Stimulated activated CD4-positive, alpha-beta T cell treated with anti-CD3 and anti-CD28 coated beads, Interleukin-2, amount 100 ng/mL, for 48 hours (primary cell): ENCODE data around the gene PRKAR2B.
A peak's percentile ranks its signal among the peaks of the same experiment; 100 is the strongest.
"Not testable (repeated sequence)": the region's sequence is repeated elsewhere in the genome, so short reads cannot be mapped to it uniquely, and the experiment has no call there.

Experiments
- DNase-seq, 2 donors: peaks; one replicate each; pipeline ENCODE4 v3.0.0-alpha.2; 2020

The PRKAR2B gene

GRCh38 chr7:107128217-107128616, 83.7 kb downstream of the PRKAR2B start:
- DNase-seq = no peak

DNA sequence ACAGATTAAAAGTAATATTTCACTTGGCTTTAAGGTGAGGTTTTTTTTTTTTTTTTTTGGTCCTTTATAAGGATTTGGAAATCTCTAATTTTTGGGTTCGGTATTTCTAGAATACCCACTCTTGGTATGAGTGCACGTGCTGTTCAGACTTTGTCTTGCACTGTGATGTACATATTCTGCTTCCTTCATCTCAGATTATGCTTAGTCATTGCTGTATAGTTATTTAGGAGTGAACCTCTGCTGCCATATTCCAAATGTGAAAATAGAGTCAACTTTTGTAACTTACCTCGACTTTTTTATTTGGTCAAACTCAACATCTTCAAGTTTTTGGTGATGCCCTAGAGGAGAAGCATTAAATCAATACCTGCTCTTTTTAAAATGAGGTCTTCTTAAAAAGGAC, 84.2 kb downstream of the PRKAR2B start:
- no peak for DNase-seq

GRCh38 chr7:107130487-107131220, 86.1 kb downstream of the PRKAR2B start:
- no peak for DNase-seq

- no peak for DNase-seq
These were observed 88.9 kb downstream of the PRKAR2B start for GRCh38 chr7:107133396-107133795.

GRCh38 chr7:107138696-107139420, 94.4 kb downstream of the PRKAR2B start:
- no peak for DNase-seq

GRCh38 chr7:107143875-107144274, 99.4 kb downstream of the PRKAR2B start:
- not testable (repeated sequence) for DNase-seq

GRCh38 chr7:107145067-107145838, 100.7 kb downstream of the PRKAR2B start:
- no peak for DNase-seq

DNA sequence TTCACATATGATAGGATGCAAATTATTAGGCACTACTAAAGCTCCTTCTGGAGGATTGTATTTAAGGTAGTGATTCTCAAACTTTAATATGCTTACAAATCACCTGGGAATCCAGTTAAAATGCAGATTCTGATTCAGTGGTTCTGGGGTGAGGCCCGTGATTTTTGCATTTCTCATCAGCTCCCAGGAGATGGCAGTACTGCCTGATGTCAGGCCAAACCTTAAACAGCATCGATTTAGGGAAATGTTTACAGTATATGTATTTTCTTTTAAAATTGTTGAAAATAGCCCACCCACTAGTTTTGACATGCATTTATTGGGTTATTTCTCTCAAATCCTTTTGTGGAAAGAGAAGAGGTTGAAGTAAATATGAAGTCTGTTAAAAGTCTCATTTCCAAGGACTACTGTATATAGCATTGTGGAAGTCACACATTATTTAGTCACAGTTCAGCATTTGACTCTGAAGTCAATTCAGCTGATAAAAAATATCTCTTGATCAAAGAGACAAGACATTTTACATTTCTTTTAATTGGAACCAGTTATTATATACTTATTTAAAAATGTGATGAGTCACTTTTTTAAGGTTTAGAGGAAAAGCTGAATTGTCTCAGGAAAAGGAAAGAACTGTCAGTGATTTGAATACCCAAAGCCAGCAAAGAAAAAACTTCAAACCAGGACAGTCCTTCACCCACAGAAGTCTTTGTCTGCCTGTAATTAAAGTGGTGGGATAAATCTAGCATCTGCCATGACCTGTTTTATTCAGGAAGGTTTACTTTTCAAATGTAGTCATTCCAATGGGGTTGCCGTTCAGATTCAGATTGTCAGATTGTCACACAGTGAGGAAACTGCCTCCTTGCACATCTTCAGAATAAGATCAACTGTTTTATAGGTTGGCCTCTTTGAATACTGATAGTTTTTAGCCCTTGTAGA, 103.2 kb downstream of the PRKAR2B start:
- no peak for DNase-seq

DNA sequence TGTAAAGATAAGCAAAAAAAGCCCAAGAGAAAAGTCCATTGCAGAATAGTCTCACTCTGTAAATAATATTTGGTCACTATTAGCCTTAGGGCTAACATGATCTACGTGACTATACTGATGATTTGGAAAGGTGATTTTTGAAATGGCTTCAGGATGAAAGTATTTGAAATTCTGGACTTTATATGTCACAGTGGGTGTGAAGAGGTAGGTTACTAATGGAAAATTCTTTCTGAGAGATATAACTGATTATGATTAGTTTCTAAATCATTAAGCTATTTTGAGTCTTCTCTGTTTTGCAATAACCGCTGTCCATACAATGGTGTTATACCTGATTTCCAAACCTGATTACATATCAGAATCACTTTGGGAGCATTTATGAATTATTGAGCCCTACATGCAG, 104.2 kb downstream of the PRKAR2B start:
- no peak for DNase-seq

DNA sequence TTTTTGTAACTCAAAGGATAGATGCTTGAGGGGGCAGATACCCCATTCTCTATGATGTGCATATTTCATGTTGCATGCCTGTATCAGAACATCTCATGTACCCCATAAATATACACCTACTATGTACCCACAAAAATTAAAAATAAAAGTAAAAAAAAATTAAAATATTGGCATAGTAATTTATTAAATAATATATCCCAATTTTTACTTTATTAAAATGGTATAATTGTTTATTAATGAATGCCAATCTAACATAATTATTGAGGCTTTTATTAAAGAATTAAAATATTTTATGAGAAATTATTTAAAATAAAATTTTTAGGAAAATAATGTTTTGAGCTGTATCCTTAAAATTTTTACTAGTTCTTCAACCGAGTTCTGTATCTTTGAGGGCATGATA, 105.4 kb downstream of the PRKAR2B start:
- no peak for DNase-seq

DNA sequence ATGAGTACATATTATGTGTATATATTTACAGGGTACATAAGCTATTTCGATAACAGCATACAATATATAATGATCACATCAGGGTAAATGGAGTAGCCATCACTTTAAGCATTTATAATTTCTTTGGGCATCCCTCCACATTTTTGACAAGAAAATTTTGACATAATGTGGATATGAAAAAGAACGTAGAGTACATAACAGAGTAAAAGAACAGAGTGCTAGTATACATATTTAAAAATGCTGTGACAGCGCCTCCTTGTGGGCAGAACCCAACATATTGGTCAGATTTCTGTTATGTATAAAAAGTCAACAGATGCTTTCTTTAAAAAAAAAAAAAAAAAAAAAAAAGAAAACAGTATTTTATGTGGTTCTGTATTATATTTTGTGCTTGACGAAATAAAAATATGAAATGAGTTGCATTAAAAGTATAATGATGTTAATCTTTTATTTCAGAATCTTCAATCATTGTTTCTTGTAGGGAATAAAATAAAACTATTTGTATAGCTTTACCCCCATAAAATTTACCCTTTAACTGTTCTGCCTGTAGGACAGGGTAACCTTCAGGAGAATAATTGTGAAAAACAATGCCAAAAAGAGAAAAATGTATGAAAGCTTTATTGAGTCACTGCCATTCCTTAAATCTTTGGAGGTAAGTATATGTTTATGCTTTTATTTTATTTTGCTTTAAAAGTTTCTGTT, 106.0 kb downstream of the PRKAR2B start:
- peak; percentile 70 to 80 for DNase-seq

- no peak for DNase-seq
These were observed 107.0 kb downstream of the PRKAR2B start for GRCh38 chr7:107151538-107151937.

GRCh38 chr7:107152011-107152410, 107.5 kb downstream of the PRKAR2B start:
- DNase-seq = no peak

DNA sequence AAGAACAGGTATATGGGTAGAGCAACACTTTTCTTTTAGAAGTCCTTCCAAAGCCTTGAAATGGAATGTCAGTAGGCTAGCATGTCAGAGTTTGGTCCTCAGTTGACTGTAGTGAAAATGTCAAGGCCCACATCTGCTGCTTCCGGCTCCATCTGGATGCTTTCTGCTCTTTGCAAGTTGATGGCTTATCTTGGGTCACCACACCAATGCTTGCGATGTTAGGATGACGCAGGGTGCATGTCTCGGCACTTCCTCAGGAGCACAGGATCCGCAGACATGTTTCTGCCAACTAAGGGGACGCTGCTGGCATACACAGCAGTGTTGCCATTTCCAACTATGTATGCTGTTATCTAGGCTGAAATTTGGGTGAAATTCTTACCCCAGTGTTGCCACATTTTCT, 110.3 kb downstream of the PRKAR2B start:
- no peak for DNase-seq

GRCh38 chr7:107155726-107156125, 111.2 kb downstream of the PRKAR2B start:
- DNase-seq = not testable (repeated sequence)

DNA sequence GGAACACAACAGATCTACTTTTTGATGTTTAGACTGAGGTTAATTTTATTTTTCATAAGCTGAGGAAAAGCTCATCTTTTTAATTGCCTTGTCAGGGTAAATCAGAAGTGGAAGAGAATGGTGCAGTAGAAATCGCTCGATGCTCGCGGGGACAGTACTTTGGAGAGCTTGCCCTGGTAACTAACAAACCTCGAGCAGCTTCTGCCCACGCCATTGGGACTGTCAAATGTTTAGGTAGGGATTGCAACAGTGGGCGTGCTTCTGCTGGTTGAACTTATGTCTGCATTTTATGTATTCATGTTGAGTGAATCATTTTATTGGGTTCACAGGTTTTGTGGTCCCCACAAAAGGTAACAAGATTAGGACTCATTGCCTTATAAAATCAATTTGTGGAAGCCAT, 112.6 kb downstream of the PRKAR2B start:
- no peak for DNase-seq

DNA sequence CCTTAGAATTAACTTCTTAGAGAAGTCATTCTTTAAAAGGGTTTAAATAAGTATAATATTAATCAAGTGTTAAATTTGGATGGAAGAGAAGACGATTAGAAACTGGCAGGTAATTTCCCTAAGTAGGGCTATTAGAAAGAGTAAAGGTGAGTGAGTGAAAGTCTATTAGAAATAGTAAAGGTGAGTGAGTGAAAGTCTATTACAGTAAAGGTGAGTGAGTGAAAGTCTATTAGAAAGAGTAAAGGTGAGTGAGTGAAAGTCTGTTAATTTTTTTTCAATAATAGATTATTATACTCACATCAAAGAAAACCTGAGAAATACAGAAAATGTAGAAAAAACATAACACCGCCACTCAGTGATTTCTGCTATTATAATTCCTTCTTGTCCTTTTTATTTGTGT, 113.5 kb downstream of the PRKAR2B start:
- DNase-seq = no peak

DNA sequence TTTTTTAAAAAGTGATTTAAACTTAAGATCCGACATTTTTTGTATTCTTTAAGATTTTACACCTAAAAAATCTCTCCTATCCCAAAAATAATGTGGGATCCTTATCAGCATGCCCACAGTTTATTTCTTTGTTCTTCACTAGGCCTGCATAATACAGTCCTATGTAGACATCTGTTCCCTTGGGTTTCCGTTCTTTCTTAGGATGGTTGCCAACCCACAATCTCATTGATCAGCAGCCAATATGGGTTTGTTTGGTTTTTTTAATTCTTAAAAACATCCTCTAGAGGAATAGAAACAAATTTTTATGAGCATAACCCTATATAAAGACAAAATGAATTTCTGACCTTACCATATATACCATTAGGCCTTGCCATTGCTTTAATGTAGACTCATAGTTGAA, 115.9 kb downstream of the PRKAR2B start:
- no peak for DNase-seq

DNA sequence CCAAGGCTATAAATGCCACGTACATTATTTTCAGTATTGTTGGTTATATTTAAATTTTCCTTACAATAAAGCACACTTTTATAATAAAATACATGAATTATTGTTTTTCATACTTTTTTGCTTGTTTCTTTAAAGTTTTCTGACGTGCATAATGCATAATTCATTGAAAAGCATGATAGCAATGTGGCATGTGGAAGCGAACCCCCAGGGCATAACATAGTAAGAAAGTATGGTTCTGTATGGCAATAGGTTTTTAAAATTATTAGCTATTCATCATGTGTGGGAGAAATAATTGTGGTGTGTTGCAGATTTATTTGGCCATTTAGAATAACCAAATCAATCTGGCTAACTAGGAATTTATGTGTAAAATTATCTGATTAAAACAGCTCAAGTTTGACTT, 116.9 kb downstream of the PRKAR2B start:
- DNase-seq = no peak

GRCh38 chr7:107162475-107162874, 118.0 kb downstream of the PRKAR2B start:
- no peak for DNase-seq

- DNase-seq = no peak
These were observed 119.6 kb downstream of the PRKAR2B start for GRCh38 chr7:107164092-107164491.

- DNase-seq = no peak
These were observed 120.8 kb downstream of the PRKAR2B start for GRCh38 chr7:107165341-107165740.
